ENCODE data around the gene ZBTB18.
"Not testable (repeated sequence)": the region's sequence is repeated elsewhere in the genome, so short reads cannot be mapped to it uniquely, and the experiment has no call there.

ZBTB18 gene

DNA sequence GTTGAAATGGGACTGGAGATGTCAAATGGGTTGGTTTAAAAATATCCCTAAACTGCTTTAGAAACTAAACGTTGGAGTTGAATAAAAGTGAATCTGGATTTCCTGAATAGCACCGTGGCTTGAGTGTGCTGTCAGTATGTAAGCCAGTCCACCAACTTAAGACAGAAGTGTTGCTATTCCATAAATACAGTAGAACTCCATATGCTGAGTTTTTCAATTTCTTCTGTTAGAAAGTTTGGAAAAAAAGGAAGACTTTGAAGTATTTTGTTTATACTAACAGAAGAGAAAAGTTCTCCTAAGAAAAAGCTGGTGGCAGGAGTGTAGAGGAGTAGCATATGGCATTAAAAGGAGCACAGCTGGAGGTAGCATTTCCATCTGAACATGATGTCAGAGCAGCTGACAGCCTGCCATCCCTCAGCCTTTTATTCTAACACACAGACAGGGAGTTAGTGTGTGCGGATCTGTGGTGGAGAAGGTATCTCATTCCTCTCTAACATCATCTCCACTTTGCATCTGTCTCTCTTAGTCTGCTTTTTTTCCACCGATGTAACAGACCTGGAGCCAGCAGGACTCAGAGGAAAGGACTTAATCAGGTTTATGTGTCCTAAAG, at the start of gene ZBTB18:
Gene ZBTB18 (plus strand): TSS at position 449 of the 610 bp plus-strand sequence. CDS start 149 bp downstream, at position 598.
- peak; percentile 80 to 88 for DNase-seq

DNA sequence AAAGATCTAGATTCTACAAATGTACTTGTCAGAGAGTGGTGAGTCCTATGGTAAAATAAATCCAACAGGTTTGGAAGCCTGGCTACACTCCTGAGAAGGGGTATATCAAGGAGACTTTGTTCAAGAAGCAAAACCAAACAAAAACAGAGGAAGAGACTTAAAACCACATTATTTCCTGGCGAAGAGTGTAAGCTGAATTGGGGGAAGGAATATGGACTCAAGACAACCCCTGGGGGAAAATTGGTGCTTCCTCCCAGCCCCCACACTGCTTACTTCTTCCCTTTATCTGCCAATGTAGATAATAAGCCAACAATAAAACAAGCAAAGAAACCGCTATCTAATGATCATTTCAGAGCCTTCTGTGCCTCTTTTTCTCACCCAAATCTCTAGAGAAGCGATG, 48.4 kb upstream of the ZBTB18 start:
- no peak for DNase-seq

DNA sequence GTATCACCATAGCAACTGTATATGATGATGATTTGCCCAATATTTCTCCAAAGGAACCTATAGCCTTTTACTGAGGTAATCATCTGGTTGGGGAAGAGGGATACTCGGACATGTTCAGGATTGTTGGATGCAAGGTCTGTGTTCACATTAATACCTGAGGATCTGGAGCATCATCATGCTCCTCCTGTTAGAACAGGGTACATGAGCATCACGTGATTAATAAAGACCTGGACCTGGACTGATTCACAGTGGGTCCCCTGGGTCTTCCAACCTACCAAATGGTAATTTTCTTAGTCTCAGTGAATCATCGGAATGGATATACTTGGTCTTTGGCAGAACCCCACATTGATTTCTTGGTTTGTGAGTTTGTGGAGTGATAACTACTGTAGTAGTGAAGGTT, 45.6 kb upstream of the ZBTB18 start:
- no peak for DNase-seq

DNA sequence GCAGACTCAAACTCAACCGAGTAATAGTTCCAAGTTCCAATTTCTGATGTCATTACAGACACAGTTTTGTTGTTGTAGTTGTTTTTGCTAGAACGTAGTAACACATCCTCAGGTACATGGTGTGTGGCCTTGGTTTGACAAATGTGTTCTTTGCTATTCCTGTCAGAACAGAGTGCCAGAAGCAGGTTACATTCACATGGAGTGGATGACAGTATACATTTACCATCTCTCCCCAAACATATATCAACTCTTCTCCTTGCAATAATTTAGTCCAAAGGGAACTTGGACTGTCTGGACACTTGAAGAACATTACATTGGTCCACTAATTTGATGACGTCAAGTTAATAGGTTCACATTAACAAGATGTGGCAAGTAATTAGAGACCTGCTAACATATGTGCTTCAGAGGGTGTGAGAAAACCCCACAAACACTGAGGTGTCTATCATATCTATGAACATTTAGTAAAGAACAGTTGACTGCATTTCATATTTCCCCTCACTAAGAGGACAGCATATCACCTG, 44.6 kb upstream of the ZBTB18 start:
- DNase-seq: no peak

DNA sequence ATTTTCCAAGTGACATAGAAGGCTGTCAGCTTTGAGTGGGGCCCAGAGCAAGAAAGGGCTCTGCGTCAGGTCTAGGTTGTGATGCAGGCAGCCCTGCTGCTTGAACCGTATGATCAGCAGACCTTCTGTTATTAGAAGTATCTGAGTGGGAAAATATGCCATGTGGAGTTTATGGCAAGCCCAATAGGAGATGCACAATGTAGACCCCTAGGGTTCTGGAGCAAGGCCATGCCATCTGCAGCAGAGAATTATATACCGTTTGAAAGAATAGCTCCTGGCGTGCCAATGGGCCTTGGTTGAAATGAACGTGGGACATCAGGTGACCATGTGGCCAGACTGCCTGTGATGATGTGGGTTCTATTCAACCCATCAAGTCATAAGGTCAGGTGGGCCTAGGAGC, 44.1 kb upstream of the ZBTB18 start:
- DNase-seq: no peak

DNA sequence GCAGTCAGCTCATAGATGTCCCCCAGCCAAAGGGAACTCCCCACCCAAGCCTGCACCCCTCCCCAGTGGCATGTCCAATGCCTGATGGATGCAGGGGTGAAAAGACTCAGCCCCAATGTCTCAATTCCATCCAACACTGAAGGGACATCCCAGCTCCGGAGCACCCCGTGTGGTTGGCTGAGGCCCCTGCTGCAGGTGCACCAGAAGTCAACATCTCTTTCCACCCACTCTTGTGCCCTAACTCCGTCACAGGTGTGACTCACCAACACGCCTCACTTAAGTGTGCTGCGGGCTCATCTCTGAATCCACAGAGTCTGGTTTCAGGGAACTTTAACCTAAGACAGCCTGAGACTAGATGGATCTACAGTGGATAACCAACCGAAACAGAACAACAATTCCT, 40.9 kb upstream of the ZBTB18 start:
- DNase-seq: no peak

DNA sequence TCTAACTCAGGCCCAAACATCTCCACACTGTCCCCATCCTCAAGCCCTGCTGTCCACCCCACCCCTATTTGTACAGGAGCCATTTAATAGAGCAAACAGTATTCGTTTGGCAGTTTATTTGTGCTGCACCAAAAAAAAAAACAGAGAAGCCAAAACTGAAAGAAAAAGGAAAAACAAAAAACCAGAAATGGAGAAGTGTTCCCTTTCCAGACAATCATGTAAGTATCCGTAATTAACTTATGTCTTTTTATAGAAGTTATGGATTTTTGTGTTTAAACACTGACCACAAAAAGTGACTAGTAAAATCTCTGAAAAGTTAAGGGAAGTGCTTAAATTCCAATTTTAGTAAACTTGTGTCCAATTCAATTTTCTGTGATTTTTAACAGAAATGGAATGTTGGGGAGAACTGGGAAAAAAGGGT, 40.4 kb upstream of the ZBTB18 start:
- DNase-seq: no peak

DNA sequence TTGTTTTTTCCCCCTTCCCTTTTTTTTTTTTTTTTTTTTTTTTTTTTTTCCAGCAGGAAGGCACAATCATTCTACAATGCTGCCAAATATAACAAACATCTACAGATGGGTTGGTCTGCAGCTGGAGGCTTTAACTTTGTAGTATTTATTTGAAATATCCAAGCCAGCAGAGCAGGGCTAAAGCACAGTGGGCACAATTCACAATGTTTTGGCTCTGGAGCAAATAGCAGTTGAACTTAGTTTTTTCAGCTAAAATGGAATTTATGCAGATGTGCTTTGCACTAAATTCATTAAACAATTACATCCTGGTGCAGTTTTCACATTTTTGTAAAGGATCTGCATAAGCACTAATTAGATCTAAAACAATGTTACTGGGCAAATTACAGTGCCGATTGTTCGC, 39.8 kb upstream of the ZBTB18 start:
- DNase-seq: no peak

DNA sequence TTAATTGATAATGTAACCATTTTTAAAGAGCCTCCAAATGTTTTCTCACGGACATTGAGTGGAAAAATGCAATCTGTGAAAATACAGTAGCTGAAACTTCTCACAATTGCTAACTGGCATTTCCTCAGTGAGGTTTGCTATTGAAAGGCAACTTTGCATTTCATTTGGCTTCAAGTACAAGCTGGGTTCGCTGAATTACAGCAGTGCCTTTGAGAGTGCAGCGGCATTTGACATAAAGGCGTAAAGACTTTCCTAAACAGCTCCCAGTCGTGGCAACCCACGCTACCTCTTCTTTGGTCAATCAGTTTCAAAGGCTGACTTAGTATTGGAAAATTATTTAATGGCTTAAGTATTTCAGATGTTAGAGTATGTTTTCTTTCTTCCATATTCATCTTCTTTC, 39.3 kb upstream of the ZBTB18 start:
- no peak for DNase-seq

DNA sequence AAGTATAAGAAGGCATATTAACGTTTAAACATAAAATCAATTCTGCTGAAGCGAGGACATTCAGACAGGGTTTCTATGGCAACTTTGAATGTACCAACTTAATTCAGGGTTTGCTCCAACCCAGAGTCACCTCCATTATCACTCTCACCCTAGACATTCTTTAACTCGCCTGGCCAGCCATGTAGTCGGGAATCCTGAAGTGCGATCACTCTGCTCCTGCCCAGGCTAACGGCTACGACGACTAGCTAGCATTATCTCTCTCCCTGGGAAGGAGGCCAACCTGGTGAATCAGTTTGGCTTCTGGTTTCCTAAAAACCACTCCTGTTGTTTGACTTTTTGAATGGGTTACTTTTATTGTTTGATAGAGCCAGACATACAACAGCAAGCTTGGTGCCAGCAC, 38.9 kb upstream of the ZBTB18 start:
- no peak for DNase-seq

DNA sequence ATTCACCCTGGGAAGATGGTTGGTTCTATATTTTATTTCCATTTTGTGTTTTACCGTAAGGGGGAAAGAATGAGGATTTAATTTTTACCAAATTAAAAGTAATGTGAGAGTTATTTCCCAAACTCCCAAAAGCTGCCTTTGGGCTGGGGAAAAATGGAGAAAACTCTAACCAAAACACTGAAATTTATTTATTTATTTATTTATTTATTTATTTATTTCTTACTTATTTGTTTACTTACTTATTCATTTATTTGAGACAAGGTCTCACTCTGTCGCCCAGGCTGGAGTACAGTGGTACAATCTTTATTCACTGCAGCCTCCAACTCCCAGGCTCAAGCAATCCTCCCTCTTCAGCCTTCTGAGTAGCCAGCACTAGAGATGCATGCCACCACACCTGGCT, 38.0 kb upstream of the ZBTB18 start:
- no peak for DNase-seq

DNA sequence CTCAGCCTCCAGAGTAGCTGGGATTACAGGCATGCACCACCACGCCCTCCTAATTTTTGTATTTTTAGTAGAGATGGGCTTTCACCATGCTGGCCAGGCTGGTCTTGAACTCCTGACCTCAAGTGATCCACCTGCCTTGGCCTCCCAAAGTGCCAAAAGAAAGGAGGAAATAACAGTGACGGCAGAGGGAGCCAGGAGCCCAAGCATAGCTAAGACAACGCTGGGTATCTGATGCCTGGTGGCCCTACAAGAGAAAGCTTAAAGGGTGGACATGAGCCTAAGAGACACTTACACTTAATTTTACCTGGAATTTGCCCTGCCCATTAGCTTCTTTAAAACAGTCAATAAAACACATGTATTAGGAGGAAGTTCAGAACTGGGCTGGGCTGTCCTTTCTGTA, 36.2 kb upstream of the ZBTB18 start:
- DNase-seq: not testable (repeated sequence)

DNA sequence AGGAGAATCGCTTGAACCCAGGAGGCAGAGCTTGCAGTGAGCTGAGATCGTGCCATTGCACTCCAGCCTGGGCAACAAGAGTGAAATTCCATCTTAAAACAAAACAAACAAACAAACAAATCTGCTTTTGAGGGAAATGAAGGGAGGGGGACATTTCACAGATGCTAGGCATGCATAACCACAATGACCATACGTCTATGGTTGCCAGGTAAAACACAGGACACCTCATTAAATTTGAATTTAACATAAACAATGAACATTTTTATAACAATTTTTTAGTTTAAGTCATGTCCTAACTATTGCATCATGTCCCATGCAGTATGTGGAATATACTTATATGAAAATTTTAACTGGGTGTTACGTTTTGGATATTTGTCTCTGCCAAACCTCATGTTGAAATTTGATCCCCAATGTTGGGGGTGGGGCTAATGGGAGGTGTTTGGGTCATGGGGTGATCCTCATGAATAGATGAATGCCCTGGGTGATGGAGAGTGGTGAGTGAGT, 31.0 kb upstream of the ZBTB18 start:
- no peak for DNase-seq

DNA sequence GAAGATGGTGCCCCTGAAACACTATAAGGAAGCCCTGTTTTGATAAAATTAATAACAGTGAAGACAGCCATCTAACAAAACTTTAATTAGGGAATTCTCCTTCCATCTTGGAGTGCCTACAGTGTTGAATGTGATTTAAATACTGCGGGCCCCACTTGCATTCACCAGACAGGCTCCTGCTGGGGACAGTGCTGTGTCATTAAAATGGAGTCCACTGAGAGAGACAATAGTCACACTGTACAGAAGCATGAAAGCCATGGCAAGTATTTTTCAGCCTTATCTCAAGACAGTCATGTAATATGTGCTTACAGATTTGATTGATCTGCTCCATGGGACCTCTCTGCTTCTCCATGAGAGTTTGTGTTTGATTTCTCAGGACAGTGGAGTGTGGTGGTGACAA, 29.7 kb upstream of the ZBTB18 start:
- no peak for DNase-seq

DNA sequence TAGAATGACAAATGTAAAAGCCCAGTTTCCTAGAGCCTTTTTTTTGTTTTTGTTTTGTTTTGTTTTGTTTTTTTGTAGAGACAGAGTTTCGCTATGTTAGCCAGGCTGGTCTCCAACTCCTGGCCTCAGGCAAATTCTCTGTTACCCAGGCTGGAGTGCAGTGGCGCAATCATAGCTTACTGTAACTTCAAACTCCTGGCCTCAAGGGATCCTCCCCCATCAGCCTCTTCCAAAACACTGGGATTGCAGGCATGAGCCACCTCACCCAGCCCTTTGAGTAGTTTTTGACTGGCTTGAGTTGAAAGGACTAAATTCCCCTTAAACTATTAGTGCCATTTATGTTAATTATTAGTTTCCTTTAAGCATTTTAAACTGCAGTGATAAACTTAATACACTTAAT, 28.8 kb upstream of the ZBTB18 start:
- DNase-seq: no peak

DNA sequence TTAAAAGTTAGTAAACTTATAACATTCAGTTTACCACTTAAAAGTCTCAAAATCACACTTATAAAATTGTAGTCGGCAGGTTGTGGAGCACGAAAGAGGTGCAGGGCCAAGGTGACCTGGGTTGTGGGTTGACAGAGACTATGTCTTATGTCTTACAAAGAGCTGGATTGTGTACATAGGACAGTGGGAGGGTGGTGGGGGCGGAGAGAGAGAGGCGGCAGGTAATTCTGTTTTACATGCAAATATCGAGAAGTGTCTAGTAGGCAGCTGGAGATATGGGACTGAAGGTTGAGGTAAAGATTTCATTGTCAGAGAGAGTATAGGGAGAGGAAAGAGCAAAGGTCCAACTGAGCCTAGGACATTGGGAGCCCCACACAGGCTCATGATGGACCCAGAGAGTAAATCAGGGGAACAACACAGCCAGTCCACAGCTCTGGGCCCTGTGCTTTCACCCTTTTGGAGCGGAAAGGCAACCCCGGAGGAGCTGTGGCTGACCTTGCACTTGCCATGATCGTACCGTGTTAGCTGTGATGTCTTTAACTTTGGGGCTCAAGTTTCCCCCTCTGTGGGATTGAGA, 28.1 kb upstream of the ZBTB18 start:
- no peak for DNase-seq

DNA sequence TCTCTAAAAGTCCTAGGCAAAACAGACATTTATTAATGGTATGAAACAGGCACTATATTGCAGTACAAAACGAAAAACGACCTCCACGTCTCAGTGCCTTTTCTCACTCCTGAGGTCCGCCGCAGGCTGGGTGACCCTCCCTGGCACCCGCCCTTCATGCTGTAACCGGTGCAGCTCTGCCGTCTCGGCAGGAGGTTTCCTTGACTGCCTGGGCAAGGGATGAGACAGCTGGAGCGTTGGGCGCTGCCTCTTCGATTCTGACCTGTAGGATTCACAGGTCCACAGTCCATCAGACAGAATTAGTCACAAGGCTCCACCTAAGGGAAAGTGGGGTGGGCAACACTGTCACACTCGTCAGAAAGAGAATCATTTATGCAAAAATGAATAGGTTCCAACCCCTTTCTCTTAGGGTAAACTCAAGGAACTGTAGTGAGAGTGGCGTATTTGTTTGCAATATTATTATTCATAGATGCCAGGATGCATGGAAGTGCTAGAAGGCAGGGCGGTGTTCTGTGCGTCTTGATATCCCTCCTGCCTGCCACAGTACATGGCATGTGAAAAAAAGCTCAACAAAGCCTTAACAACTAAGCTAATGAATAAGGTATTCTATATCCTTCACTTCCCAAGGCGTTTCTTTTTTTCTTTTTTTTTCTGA, 23.5 kb upstream of the ZBTB18 start:
- no peak for DNase-seq

DNA sequence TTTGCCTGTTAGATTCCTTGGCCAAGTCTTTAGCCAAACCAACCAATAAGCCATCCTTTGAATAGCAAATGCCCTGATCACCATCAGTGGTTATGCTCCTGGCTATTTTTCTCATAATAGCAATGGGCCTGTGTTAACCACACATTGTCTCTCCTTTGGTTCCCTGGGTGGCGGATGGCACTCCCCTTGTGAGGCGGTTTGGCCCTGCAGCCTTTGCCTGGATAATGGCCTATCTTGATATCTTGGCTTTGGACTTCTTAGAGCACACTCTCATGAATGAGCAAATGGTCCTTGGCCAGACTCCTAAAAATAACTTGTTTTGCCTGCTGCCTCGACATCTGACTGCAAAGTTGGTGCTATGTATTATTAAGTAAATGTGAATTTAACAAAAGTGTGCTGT, 22.4 kb upstream of the ZBTB18 start:
- DNase-seq: no peak

DNA sequence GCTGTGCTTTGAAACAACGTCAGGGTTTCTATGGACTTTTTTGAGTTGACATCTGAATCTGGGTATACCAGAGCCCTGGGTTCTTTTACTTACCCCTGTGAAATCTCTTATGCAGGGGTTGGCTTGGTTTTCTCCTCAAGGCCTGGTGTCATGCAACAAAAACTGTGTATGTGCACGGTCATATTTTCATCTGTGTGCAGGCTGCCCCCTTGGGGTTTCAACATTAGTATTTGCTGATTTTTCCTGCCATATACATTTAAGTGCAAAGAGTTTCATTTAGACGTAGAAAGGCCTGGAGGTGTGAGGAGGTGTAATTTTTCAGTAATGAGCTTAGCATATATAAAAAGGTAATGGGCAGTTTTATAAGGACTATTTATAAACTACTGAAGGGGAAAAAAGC, 22.0 kb upstream of the ZBTB18 start:
- no peak for DNase-seq

DNA sequence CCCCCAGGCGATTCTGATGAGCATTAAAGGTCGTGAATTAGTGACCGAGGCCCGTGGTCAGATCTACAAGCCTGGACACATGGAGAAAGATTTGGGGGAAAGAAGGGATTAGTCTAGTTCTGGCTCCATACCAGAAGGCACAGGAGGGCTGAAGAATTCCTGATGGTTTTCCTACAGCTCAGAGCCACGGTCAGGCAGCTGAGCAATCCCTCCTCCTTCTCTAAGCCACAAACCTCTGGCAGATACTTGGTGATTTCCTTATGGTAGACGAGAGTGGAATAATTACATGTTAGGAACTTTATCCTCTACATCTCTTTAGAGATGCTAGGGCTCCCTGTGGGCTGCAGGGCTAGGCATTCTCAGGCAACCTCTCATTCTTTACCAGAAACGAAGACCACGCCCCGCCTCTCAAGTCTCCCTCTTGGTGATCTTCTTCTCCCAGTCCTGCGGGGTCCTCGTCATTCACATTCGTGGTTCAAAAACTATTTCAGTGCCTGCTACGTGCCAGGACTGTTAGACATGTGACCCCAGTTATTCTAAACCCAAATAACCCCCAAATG, 20.5 kb upstream of the ZBTB18 start:
- no peak for DNase-seq

DNA sequence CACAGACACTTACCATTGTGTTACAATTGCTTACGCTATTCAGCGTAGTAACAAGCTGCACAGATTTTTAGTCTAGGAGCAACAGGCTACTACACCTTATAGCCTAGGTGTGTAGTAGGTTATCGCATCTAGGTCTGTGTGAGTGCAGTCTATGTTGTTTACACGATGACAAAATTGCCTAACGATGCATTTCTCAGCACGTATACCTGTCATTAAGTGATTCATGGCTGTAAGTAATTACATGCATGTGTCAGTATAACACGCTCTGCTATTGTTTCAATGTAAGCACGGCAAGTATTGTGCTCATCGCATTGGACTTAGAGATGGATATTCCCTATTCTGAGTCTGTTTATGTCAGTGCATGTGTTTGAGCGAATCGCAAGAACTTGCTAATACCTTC, 15.7 kb upstream of the ZBTB18 start:
- DNase-seq: no peak

DNA sequence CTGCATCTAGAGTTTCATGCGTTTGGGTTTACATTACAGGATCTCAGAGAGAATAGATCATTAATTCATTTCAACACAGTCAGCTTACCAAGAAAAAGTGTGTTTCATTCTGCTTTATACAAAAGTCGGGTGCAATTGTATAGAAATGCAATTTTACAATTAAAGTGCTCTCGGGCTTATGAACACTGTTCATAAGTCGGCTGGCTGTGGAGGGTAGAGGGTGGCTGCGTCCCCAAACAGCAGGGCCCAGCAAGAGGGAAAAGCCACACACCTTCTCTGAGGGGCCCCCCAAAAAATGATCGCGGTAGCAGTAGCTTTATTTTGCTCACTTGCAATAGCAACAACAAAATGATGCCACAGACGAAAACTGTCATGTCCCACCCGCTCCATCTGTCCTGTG, 13.8 kb upstream of the ZBTB18 start:
- DNase-seq: no peak

DNA sequence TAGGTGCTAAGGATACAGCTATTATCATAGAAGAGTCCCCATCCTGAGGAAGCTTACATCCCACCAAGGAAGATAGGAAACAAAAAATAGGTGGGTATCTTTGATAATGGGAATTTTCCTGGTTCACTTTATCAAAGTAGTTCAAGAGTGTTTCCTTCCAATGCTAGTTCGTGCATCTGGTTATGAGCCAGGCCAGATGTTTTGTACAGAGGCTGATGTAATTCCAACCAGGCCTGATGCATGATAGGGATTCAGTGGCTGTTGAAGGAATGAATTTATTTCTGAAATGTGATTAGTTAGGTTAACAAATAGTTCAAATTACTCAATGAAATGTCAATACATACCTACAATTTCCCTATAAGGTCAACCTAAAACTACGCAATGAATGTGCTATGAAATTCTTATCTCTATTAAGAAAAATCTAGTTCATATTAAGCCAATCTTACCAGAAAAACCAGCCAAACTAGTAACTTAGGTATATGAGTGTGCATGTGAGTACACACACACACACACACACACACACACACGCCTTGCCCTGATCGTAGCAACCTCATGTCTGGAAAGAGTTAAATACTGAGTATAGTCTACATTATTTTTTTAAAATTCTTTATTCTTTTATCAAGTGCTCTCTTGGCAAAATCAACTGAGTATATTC, 9.5 kb upstream of the ZBTB18 start:
- no peak for DNase-seq
